ENCODE measurements around the gene NALCN. TPM values are rescaled to one million over a fixed set of nuclear protein-coding genes. Genes with fewer than 3 reads are reported as not detected.

The NALCN gene
- total RNA-seq, 1 experiment from 2014 or later = 8.5 TPM

- Mint-ChIP-seq H3K27me3 (ENCODE audit: insufficient read depth, unreplicated experiment) (no peaks in the 10 kb centered on the region), H3K27ac (ENCODE audit: low read depth, unreplicated experiment) (no peak overlapping the region), H3K36me3 (ENCODE audit: insufficient read depth, unreplicated experiment) (no peaks in the 10 kb centered on the region), H3K4me3 (ENCODE audit: unreplicated experiment) (no peak overlapping the region), H3K4me1 (ENCODE audit: insufficient read depth, unreplicated experiment) (peaks cover 11% of the 10 kb centered on the region), H3K9me3 (ENCODE audit: unreplicated experiment) (no peaks in the 10 kb centered on the region)
- intact Hi-C loops (cut with micrococcal nuclease) = no loop called here
- ChIA-PET CTCF (interaction anchor here (0.6 to 1.0 kb wide), 3 partner anchors 33 to 446 kb away, joined by 3 to 4 read pairs (median 4); no protein-coding TSS in a partner anchor), POLR2A (no interaction called here)
- no peak for DNase-seq (ENCODE audit: unreplicated experiment)
- TF ChIP-seq CTCF (IDR thresholded peaks at IDR 0.05; ENCODE audit: unreplicated experiment) = no peak
- no TSS peak for BruUV-seq (replicated peaks)
Measured at GRCh38 chr13:101017123-101017872, 399.0 kb downstream of the NALCN start.

GRCh38 chr13:101016475-101016874 is 399.8 kb downstream of the NALCN start:
- Mint-ChIP-seq H3K36me3 (ENCODE audit: insufficient read depth, unreplicated experiment) (no peaks in the 10 kb centered on the region), H3K9me3 (ENCODE audit: unreplicated experiment) (no peaks in the 10 kb centered on the region), H3K27me3 (ENCODE audit: insufficient read depth, unreplicated experiment) (no peaks in the 10 kb centered on the region), H3K27ac (ENCODE audit: low read depth, unreplicated experiment) (no peak overlapping the region), H3K4me1 (ENCODE audit: insufficient read depth, unreplicated experiment) (peaks cover 11% of the 10 kb centered on the region), H3K4me3 (ENCODE audit: unreplicated experiment) (no peak overlapping the region)
- DNase-seq (ENCODE audit: unreplicated experiment) = no peak
- no peak for TF ChIP-seq CTCF (IDR thresholded peaks at IDR 0.05; ENCODE audit: unreplicated experiment)
- CTCF ChIA-PET = no interaction called here
- intact Hi-C loops (cut with micrococcal nuclease) = no loop called here
- no TSS peak for BruUV-seq (replicated peaks)
- POLR2A ChIA-PET = no interaction called here

GRCh38 chr13:101013245-101013644 is 403.1 kb downstream of the NALCN start:
- ChIA-PET POLR2A (no interaction called here), CTCF (interaction anchor here (2.0 kb wide), 1 partner anchor 88 kb away, joined by 6 read pairs; no protein-coding TSS in a partner anchor)
- Mint-ChIP-seq H3K27ac (ENCODE audit: low read depth, unreplicated experiment) (no peak overlapping the region), H3K4me1 (ENCODE audit: insufficient read depth, unreplicated experiment) (peaks cover under 1% of the 10 kb centered on the region), H3K27me3 (ENCODE audit: insufficient read depth, unreplicated experiment) (no peaks in the 10 kb centered on the region), H3K4me3 (ENCODE audit: unreplicated experiment) (no peak overlapping the region), H3K36me3 (ENCODE audit: insufficient read depth, unreplicated experiment) (no peaks in the 10 kb centered on the region), H3K9me3 (ENCODE audit: unreplicated experiment) (no peaks in the 10 kb centered on the region)
- DNase-seq (ENCODE audit: unreplicated experiment) = no peak
- no peak for TF ChIP-seq CTCF (IDR thresholded peaks at IDR 0.05; ENCODE audit: unreplicated experiment)
- intact Hi-C loops (cut with micrococcal nuclease) = loop anchor here (1.0 kb wide), 1 partner anchor 88 kb away; no protein-coding TSS in a partner anchor
- BruUV-seq (replicated peaks) = no TSS peak

GRCh38 chr13:101010100-101010499 is 406.2 kb downstream of the NALCN start:
- DNase-seq (ENCODE audit: unreplicated experiment) = no peak
- H3K4me1 Mint-ChIP-seq (ENCODE audit: insufficient read depth, unreplicated experiment) = no peaks in the 10 kb centered on the region
- BruUV-seq (replicated peaks) = no TSS peak
- no peaks in the 10 kb centered on the region for H3K36me3 Mint-ChIP-seq (ENCODE audit: insufficient read depth, unreplicated experiment)
- CTCF ChIA-PET = interaction anchor here (1.7 kb wide), 1 partner anchor 118 kb away, joined by 5 read pairs; no protein-coding TSS in a partner anchor
- intact Hi-C loops (cut with micrococcal nuclease) = no loop called here
- POLR2A ChIA-PET = no interaction called here
- no peaks in the 10 kb centered on the region for H3K9me3 Mint-ChIP-seq (ENCODE audit: unreplicated experiment)
- TF ChIP-seq CTCF (IDR thresholded peaks at IDR 0.05; ENCODE audit: unreplicated experiment) = no peak
- H3K4me3 Mint-ChIP-seq (ENCODE audit: unreplicated experiment) = no peak overlapping the region
- no peak overlapping the region for H3K27ac Mint-ChIP-seq (ENCODE audit: low read depth, unreplicated experiment)
- no peaks in the 10 kb centered on the region for H3K27me3 Mint-ChIP-seq (ENCODE audit: insufficient read depth, unreplicated experiment)
